Measurements from ENCODE around the gene CYP1A2. TPM values are rescaled to one million over a fixed set of nuclear protein-coding genes. Genes with fewer than 3 reads are reported as not detected.

CYP1A2 gene
- total RNA-seq, 2 donors from 2014 or later: not detected

DNA sequence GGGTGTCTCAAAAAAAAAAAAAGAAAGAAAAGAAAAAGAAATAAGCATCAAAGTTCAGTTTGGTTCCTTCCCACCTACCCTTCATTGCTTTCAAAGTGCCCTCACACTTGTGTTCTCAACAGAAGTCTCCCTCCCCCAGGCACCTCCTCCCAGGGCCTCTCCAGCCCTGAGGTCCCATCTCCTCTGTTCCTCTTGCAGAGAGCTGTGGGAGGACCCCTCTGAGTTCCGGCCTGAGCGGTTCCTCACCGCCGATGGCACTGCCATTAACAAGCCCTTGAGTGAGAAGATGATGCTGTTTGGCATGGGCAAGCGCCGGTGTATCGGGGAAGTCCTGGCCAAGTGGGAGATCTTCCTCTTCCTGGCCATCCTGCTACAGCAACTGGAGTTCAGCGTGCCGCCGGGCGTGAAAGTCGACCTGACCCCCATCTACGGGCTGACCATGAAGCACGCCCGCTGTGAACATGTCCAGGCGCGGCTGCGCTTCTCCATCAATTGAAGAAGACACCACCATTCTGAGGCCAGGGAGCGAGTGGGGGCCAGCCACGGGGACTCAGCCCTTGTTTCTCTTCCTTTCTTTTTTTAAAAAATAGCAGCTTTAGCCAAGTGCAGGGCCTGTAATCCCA is 6.1 kb downstream of the CYP1A2 start:
- DNase-seq (ENCODE audit: low spot score) (no peak), ATAC-seq (ENCODE audit: insufficient number of reproducible peaks, low FRiP score, low read depth) (no peak)
- TF ChIP-seq, protein P1, sequence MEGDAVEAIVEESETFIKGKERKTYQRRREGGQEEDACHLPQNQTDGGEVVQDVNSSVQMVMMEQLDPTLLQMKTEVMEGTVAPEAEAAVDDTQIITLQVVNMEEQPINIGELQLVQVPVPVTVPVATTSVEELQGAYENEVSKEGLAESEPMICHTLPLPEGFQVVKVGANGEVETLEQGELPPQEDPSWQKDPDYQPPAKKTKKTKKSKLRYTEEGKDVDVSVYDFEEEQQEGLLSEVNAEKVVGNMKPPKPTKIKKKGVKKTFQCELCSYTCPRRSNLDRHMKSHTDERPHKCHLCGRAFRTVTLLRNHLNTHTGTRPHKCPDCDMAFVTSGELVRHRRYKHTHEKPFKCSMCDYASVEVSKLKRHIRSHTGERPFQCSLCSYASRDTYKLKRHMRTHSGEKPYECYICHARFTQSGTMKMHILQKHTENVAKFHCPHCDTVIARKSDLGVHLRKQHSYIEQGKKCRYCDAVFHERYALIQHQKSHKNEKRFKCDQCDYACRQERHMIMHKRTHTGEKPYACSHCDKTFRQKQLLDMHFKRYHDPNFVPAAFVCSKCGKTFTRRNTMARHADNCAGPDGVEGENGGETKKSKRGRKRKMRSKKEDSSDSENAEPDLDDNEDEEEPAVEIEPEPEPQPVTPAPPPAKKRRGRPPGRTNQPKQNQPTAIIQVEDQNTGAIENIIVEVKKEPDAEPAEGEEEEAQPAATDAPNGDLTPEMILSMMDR (IDR thresholded peaks at IDR 0.05): no peak
- Histone ChIP-seq H3K4me1 (ENCODE audit: control insufficient read depth in 1 of 2, low read depth in 2 of 2) (no peaks in the 10 kb centered on the region), H3K9me3 (no peaks in the 10 kb centered on the region), H3K4me3 (no peak overlapping the region), H3K27me3 (replicated peaks; ENCODE audit: insufficient read depth) (no peaks in the 10 kb centered on the region), H3K36me3 (no peaks in the 10 kb centered on the region), H3K27ac (no peak overlapping the region)

GRCh38 chr15:74758736-74759135 is 10.1 kb downstream of the CYP1A2 start:
- ATAC-seq (ENCODE audit: insufficient number of reproducible peaks, low FRiP score, low read depth): no peak
- H3K27ac ChIP-seq: no peak overlapping the region
- TF ChIP-seq, protein P1 (IDR thresholded peaks at IDR 0.05): no peak
- no peaks in the 10 kb centered on the region for H3K9me3 ChIP-seq
- no peak for DNase-seq (ENCODE audit: low spot score)
- H3K4me3 ChIP-seq: no peak overlapping the region
- no peaks in the 10 kb centered on the region for H3K36me3 ChIP-seq
- no peaks in the 10 kb centered on the region for H3K4me1 ChIP-seq (ENCODE audit: control insufficient read depth in 1 of 2, low read depth in 2 of 2)
- H3K27me3 ChIP-seq (replicated peaks; ENCODE audit: insufficient read depth): no peaks in the 10 kb centered on the region

DNA sequence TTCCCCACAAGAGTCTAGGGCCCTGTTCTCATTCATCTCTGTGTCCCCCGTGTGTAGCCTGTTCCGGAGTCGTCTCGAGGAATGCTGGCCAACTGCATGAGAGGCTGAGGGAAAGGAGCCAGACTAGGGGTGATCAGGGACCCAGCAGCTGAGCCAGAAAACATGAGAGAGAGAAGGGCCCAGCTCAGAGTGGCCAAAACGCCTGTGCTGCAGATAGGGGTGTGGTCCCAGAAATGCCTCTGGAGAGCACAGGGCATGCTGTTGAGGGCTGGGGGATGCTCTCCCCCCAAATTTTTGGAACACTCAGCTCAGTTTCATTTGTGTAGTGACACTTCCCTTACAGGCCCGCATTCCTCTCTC is 14.1 kb downstream of the CYP1A2 start:
- H3K4me1 ChIP-seq (ENCODE audit: control insufficient read depth in 1 of 2, low read depth in 2 of 2): no peaks in the 10 kb centered on the region
- DNase-seq (ENCODE audit: low spot score): no peak
- H3K27ac ChIP-seq: no peak overlapping the region
- no peak overlapping the region for H3K4me3 ChIP-seq
- no peak for ATAC-seq (ENCODE audit: insufficient number of reproducible peaks, low FRiP score, low read depth)
- H3K9me3 ChIP-seq: no peaks in the 10 kb centered on the region
- no peaks in the 10 kb centered on the region for H3K27me3 ChIP-seq (replicated peaks; ENCODE audit: insufficient read depth)
- no peaks in the 10 kb centered on the region for H3K36me3 ChIP-seq
- TF ChIP-seq, protein P1 (IDR thresholded peaks at IDR 0.05): no peak

GRCh38 chr15:74763416-74763815 is 14.8 kb downstream of the CYP1A2 start:
- DNase-seq (ENCODE audit: low spot score) (no peak), ATAC-seq (ENCODE audit: insufficient number of reproducible peaks, low FRiP score, low read depth) (no peak)
- H3K27ac ChIP-seq: no peak overlapping the region
- H3K27me3 ChIP-seq (replicated peaks; ENCODE audit: insufficient read depth): no peaks in the 10 kb centered on the region
- TF ChIP-seq, protein P1 (IDR thresholded peaks at IDR 0.05): no peak
- H3K36me3 ChIP-seq: no peaks in the 10 kb centered on the region
- no peaks in the 10 kb centered on the region for H3K9me3 ChIP-seq
- H3K4me1 ChIP-seq (ENCODE audit: control insufficient read depth in 1 of 2, low read depth in 2 of 2): no peaks in the 10 kb centered on the region
- no peak overlapping the region for H3K4me3 ChIP-seq

- ATAC-seq (ENCODE audit: insufficient number of reproducible peaks, low FRiP score, low read depth) (no peak), DNase-seq (ENCODE audit: low spot score) (no peak)
Observed at GRCh38 chr15:74767167-74768098, 18.8 kb downstream of the CYP1A2 start.

More at GRCh38 chr15:74767167-74768098, 18.8 kb downstream of the CYP1A2 start:
- H3K4me1 ChIP-seq (ENCODE audit: control insufficient read depth in 1 of 2, low read depth in 2 of 2): peaks cover 0 to 10% of the 10 kb centered on the region in 2 donors
- no peaks in the 10 kb centered on the region for H3K27me3 ChIP-seq (replicated peaks; ENCODE audit: insufficient read depth)
- no peaks in the 10 kb centered on the region for H3K36me3 ChIP-seq
- no peak overlapping the region for H3K27ac ChIP-seq
- no peak overlapping the region for H3K4me3 ChIP-seq
- TF ChIP-seq, protein P1 (IDR thresholded peaks at IDR 0.05): no peak
- no peaks in the 10 kb centered on the region for H3K9me3 ChIP-seq
